Measurements from ENCODE around the gene OR4K2.

Gene OR4K2

GRCh38 chr14:19873178-19873577 lies 1.8 kb upstream of the OR4K2 start:
- Histone ChIP-seq H3K9me3 (no peaks in the 10 kb centered on the region), H3K4me3 (ENCODE audit: low read depth in 1 of 2, low read length in 1 of 2) (no peak overlapping the region), H3K36me3 (no peaks in the 10 kb centered on the region), H3K27me3 (no peaks in the 10 kb centered on the region), H3K27ac (no peak overlapping the region), H3K4me1 (ENCODE audit: control insufficient read depth in 1 of 2, insufficient read depth in 1 of 2, low read depth in 1 of 2, low read length in 1 of 2) (no peaks in the 10 kb centered on the region)
- TF ChIP-seq CTCF (IDR thresholded peaks at IDR 0.05) = no peak

- Histone ChIP-seq H3K27me3 (no peaks in the 10 kb centered on the region), H3K9me3 (no peaks in the 10 kb centered on the region), H3K27ac (no peak overlapping the region), H3K4me1 (ENCODE audit: control insufficient read depth in 1 of 2, insufficient read depth in 1 of 2, low read depth in 1 of 2, low read length in 1 of 2) (no peaks in the 10 kb centered on the region), H3K36me3 (no peaks in the 10 kb centered on the region), H3K4me3 (ENCODE audit: low read depth in 1 of 2, low read length in 1 of 2) (no peak overlapping the region)
- peak; percentile 70 for TF ChIP-seq CTCF (IDR thresholded peaks at IDR 0.05)
Measured at GRCh38 chr14:19878029-19878642, 3.2 kb downstream of the OR4K2 start.

- no peak for TF ChIP-seq CTCF (IDR thresholded peaks at IDR 0.05)
- H3K4me3 ChIP-seq (ENCODE audit: low read depth in 1 of 2, low read length in 1 of 2) = no peak overlapping the region
- no peaks in the 10 kb centered on the region for H3K4me1 ChIP-seq (ENCODE audit: control insufficient read depth in 1 of 2, insufficient read depth in 1 of 2, low read depth in 1 of 2, low read length in 1 of 2)
- H3K36me3 ChIP-seq = no peaks in the 10 kb centered on the region
- no peak overlapping the region for H3K27ac ChIP-seq
- peaks cover 4% of the 10 kb centered on the region for H3K9me3 ChIP-seq
- H3K27me3 ChIP-seq = no peaks in the 10 kb centered on the region
Measured at GRCh38 chr14:19895282-19895681, 20.3 kb downstream of the OR4K2 start.

- H3K4me3 ChIP-seq (ENCODE audit: low read depth in 1 of 2, low read length in 1 of 2) = no peak overlapping the region
- H3K36me3 ChIP-seq = no peaks in the 10 kb centered on the region
- no peak overlapping the region for H3K27ac ChIP-seq
- no peaks in the 10 kb centered on the region for H3K27me3 ChIP-seq
- no peaks in the 10 kb centered on the region for H3K4me1 ChIP-seq (ENCODE audit: control insufficient read depth in 1 of 2, insufficient read depth in 1 of 2, low read depth in 1 of 2, low read length in 1 of 2)
- no peak for TF ChIP-seq CTCF (IDR thresholded peaks at IDR 0.05)
- H3K9me3 ChIP-seq = no peaks in the 10 kb centered on the region
Measured at GRCh38 chr14:19900999-19901398, 26.1 kb downstream of the OR4K2 start.

GRCh38 chr14:19902409-19902808 lies 27.5 kb downstream of the OR4K2 start:
- no peak overlapping the region for H3K4me3 ChIP-seq (ENCODE audit: low read depth in 1 of 2, low read length in 1 of 2)
- no peak overlapping the region for H3K27ac ChIP-seq
- H3K27me3 ChIP-seq = no peaks in the 10 kb centered on the region
- no peaks in the 10 kb centered on the region for H3K4me1 ChIP-seq (ENCODE audit: control insufficient read depth in 1 of 2, insufficient read depth in 1 of 2, low read depth in 1 of 2, low read length in 1 of 2)
- no peak for TF ChIP-seq CTCF (IDR thresholded peaks at IDR 0.05)
- no peaks in the 10 kb centered on the region for H3K36me3 ChIP-seq
- H3K9me3 ChIP-seq = no peaks in the 10 kb centered on the region

GRCh38 chr14:19906665-19907064 lies 31.7 kb downstream of the OR4K2 start:
- H3K4me1 ChIP-seq (ENCODE audit: control insufficient read depth in 1 of 2, insufficient read depth in 1 of 2, low read depth in 1 of 2, low read length in 1 of 2) = no peaks in the 10 kb centered on the region
- H3K36me3 ChIP-seq = no peaks in the 10 kb centered on the region
- H3K4me3 ChIP-seq (ENCODE audit: low read depth in 1 of 2, low read length in 1 of 2) = no peak overlapping the region
- H3K27me3 ChIP-seq = no peaks in the 10 kb centered on the region
- no peak for TF ChIP-seq CTCF (IDR thresholded peaks at IDR 0.05)
- H3K9me3 ChIP-seq = no peaks in the 10 kb centered on the region
- no peak overlapping the region for H3K27ac ChIP-seq

All from neutrophil (primary cell).